Activated CD4-positive, alpha-beta T cell treated with anti-CD3 and anti-CD28 coated beads, Interleukin-2, amount 10 ng/mL, durations not matched to agents 24 days and 14 days (primary cell): ENCODE results near the gene C2orf69. TPM values are rescaled to one million over a fixed set of nuclear protein-coding genes. Genes with fewer than 3 reads are reported as not detected.

ENCODE experiments used
- DNase-seq: peaks from one replicate; pipeline ENCODE4 v3.0.0; 2022
- H3K27ac Mint-ChIP-seq: one replicate; pipeline ENCODE4 v1.8.0; 2022; ENCODE audit warnings: mild to moderate bottlenecking, mixed read lengths
- H3K27me3 Mint-ChIP-seq: one replicate; pipeline ENCODE4 v1.8.0; 2022; ENCODE audit warnings: mixed read lengths
- H3K36me3 Mint-ChIP-seq: one replicate; pipeline ENCODE4 v1.8.0; 2022; ENCODE audit warnings: low read depth, mild to moderate bottlenecking, mixed read lengths
- H3K4me1 Mint-ChIP-seq: one replicate; pipeline ENCODE4 v1.8.0; 2021; ENCODE audit warnings: mixed read lengths
- H3K4me3 Mint-ChIP-seq: one replicate; pipeline ENCODE4 v1.8.0; 2022; ENCODE audit warnings: mild to moderate bottlenecking, moderate library complexity, mixed read lengths
- H3K9me3 Mint-ChIP-seq: one replicate; pipeline ENCODE4 v1.8.0; 2021; ENCODE audit warnings: mixed read lengths
- intact Hi-C: fragments of 100-400 bp; cut with micrococcal nuclease; formaldehyde crosslinking; loops from one replicate; pipeline ENCODE4 v1.15.1; 2023
- total RNA-seq: library from RNA; stranded (reverse); gene quantifications from 2 replicates; pipeline ENCODE4 v1.2.3, GENCODE V29; 2022

Gene C2orf69
- total RNA-seq, result 17.1 and 17.4 TPM in 2 replicates

- intact Hi-C loops, result loop anchor here (1.0 to 5.0 kb wide), 4 partner anchors 44 to 615 kb away; partner anchors contain the start of genes MAIP1, SGO2, SPATS2L and TYW5
- peak within 1 kb of the TSS; percentile 97 for H3K27ac Mint-ChIP-seq
- H3K4me3 Mint-ChIP-seq, result peak within 1 kb of the TSS; percentile 99
- DNase-seq, result peak; percentile 97
- peaks cover 20% of the 10 kb centered on the region for H3K36me3 Mint-ChIP-seq
- H3K9me3 Mint-ChIP-seq, result no peaks in the 10 kb centered on the region
- peaks cover 6% of the 10 kb centered on the region for H3K27me3 Mint-ChIP-seq
- peaks cover 31% of the 10 kb centered on the region for H3K4me1 Mint-ChIP-seq
Measured at GRCh38 chr2:199911052-199911876, at the start of gene C2orf69. Gene C2orf69 (plus strand): TSS chr2:199911293. CDS start chr2:199911439, 146 bp downstream.

GRCh38 chr2:199862788-199863187 lies 48.3 kb upstream of the C2orf69 start:
- Mint-ChIP-seq H3K4me3 (no peak overlapping the region), H3K9me3 (no peaks in the 10 kb centered on the region), H3K4me1 (no peaks in the 10 kb centered on the region), H3K27ac (no peak overlapping the region), H3K36me3 (no peaks in the 10 kb centered on the region), H3K27me3 (peaks cover 47% of the 10 kb centered on the region)
- DNase-seq, result no peak
- intact Hi-C loops, result no loop called here

GRCh38 chr2:199865905-199866304 lies 45.2 kb upstream of the C2orf69 start:
- DNase-seq, result no peak
- H3K36me3 Mint-ChIP-seq, result no peaks in the 10 kb centered on the region
- H3K27ac Mint-ChIP-seq, result no peak overlapping the region
- H3K4me1 Mint-ChIP-seq, result no peaks in the 10 kb centered on the region
- H3K27me3 Mint-ChIP-seq, result peaks cover 55% of the 10 kb centered on the region
- H3K9me3 Mint-ChIP-seq, result no peaks in the 10 kb centered on the region
- H3K4me3 Mint-ChIP-seq, result no peak overlapping the region
- intact Hi-C loops, result no loop called here

GRCh38 chr2:199868431-199869226 lies 42.5 kb upstream of the C2orf69 start:
- no peak for DNase-seq
- H3K9me3 Mint-ChIP-seq, result no peaks in the 10 kb centered on the region
- peaks cover 46% of the 10 kb centered on the region for H3K27me3 Mint-ChIP-seq
- H3K4me1 Mint-ChIP-seq, result no peaks in the 10 kb centered on the region
- H3K36me3 Mint-ChIP-seq, result no peaks in the 10 kb centered on the region
- intact Hi-C loops, result no loop called here
- no peak overlapping the region for H3K27ac Mint-ChIP-seq
- H3K4me3 Mint-ChIP-seq, result no peak overlapping the region

GRCh38 chr2:199869227-199869541 lies 41.9 kb upstream of the C2orf69 start:
- Mint-ChIP-seq H3K36me3 (no peaks in the 10 kb centered on the region), H3K4me3 (no peak overlapping the region), H3K27ac (no peak overlapping the region), H3K4me1 (no peaks in the 10 kb centered on the region), H3K27me3 (peaks cover 41% of the 10 kb centered on the region), H3K9me3 (peaks cover 5% of the 10 kb centered on the region)
- no peak for DNase-seq
- intact Hi-C loops, result no loop called here

GRCh38 chr2:199869653-199870052 lies 41.4 kb upstream of the C2orf69 start:
- H3K9me3 Mint-ChIP-seq, result peaks cover 8% of the 10 kb centered on the region
- peaks cover 39% of the 10 kb centered on the region for H3K27me3 Mint-ChIP-seq
- H3K4me3 Mint-ChIP-seq, result no peak overlapping the region
- intact Hi-C loops, result no loop called here
- no peak for DNase-seq
- no peaks in the 10 kb centered on the region for H3K36me3 Mint-ChIP-seq
- no peaks in the 10 kb centered on the region for H3K4me1 Mint-ChIP-seq
- no peak overlapping the region for H3K27ac Mint-ChIP-seq

GRCh38 chr2:199870581-199870980 lies 40.5 kb upstream of the C2orf69 start:
- H3K27me3 Mint-ChIP-seq, result peaks cover 33% of the 10 kb centered on the region
- DNase-seq, result no peak
- H3K4me1 Mint-ChIP-seq, result no peaks in the 10 kb centered on the region
- H3K36me3 Mint-ChIP-seq, result no peaks in the 10 kb centered on the region
- H3K4me3 Mint-ChIP-seq, result no peak overlapping the region
- H3K9me3 Mint-ChIP-seq, result peaks cover 8% of the 10 kb centered on the region
- intact Hi-C loops, result no loop called here
- no peak overlapping the region for H3K27ac Mint-ChIP-seq

- no peaks in the 10 kb centered on the region for H3K36me3 Mint-ChIP-seq
- H3K27ac Mint-ChIP-seq, result no peak overlapping the region
- DNase-seq, result no peak
- intact Hi-C loops, result no loop called here
- H3K9me3 Mint-ChIP-seq, result peaks cover 8% of the 10 kb centered on the region
- H3K27me3 Mint-ChIP-seq, result peaks cover 15% of the 10 kb centered on the region
- H3K4me3 Mint-ChIP-seq, result no peak overlapping the region
- H3K4me1 Mint-ChIP-seq, result no peaks in the 10 kb centered on the region
Measured at GRCh38 chr2:199874209-199874608, 36.9 kb upstream of the C2orf69 start.

GRCh38 chr2:199875400-199875799 lies 35.7 kb upstream of the C2orf69 start:
- intact Hi-C loops, result no loop called here
- H3K4me3 Mint-ChIP-seq, result no peak overlapping the region
- H3K27ac Mint-ChIP-seq, result no peak overlapping the region
- peaks cover 9% of the 10 kb centered on the region for H3K27me3 Mint-ChIP-seq
- DNase-seq, result no peak
- H3K36me3 Mint-ChIP-seq, result no peaks in the 10 kb centered on the region
- H3K4me1 Mint-ChIP-seq, result no peaks in the 10 kb centered on the region
- peaks cover 8% of the 10 kb centered on the region for H3K9me3 Mint-ChIP-seq

GRCh38 chr2:199882667-199883066 lies 28.4 kb upstream of the C2orf69 start:
- Mint-ChIP-seq H3K27ac (no peak overlapping the region), H3K9me3 (peaks cover 12% of the 10 kb centered on the region), H3K36me3 (no peaks in the 10 kb centered on the region), H3K4me1 (no peaks in the 10 kb centered on the region), H3K4me3 (no peak overlapping the region), H3K27me3 (peaks cover 12% of the 10 kb centered on the region)
- intact Hi-C loops, result no loop called here
- no peak for DNase-seq

GRCh38 chr2:199883474-199884212 lies 27.4 kb upstream of the C2orf69 start:
- DNase-seq, result no peak
- Mint-ChIP-seq H3K9me3 (peaks cover 12% of the 10 kb centered on the region), H3K4me1 (no peaks in the 10 kb centered on the region), H3K36me3 (no peaks in the 10 kb centered on the region), H3K27ac (no peak overlapping the region), H3K27me3 (peaks cover 13% of the 10 kb centered on the region), H3K4me3 (no peak overlapping the region)
- intact Hi-C loops, result no loop called here

- Mint-ChIP-seq H3K4me3 (no peak overlapping the region), H3K9me3 (peaks cover 5% of the 10 kb centered on the region), H3K27ac (no peak overlapping the region), H3K36me3 (no peaks in the 10 kb centered on the region), H3K27me3 (peaks cover 30% of the 10 kb centered on the region), H3K4me1 (no peaks in the 10 kb centered on the region)
- DNase-seq, result no peak
- intact Hi-C loops, result no loop called here
Measured at GRCh38 chr2:199895406-199895805, 15.7 kb upstream of the C2orf69 start.

- no peak overlapping the region for H3K27ac Mint-ChIP-seq
- H3K9me3 Mint-ChIP-seq, result no peaks in the 10 kb centered on the region
- intact Hi-C loops, result no loop called here
- H3K4me3 Mint-ChIP-seq, result no peak overlapping the region
- H3K27me3 Mint-ChIP-seq, result peaks cover 29% of the 10 kb centered on the region
- DNase-seq, result no peak
- H3K36me3 Mint-ChIP-seq, result no peaks in the 10 kb centered on the region
- no peaks in the 10 kb centered on the region for H3K4me1 Mint-ChIP-seq
Measured at GRCh38 chr2:199896617-199897016, 14.5 kb upstream of the C2orf69 start.

- no peak overlapping the region for H3K4me3 Mint-ChIP-seq
- DNase-seq, result no peak
- no peak overlapping the region for H3K27ac Mint-ChIP-seq
- no peaks in the 10 kb centered on the region for H3K36me3 Mint-ChIP-seq
- H3K9me3 Mint-ChIP-seq, result no peaks in the 10 kb centered on the region
- intact Hi-C loops, result no loop called here
- H3K4me1 Mint-ChIP-seq, result no peaks in the 10 kb centered on the region
- peaks cover 43% of the 10 kb centered on the region for H3K27me3 Mint-ChIP-seq
Measured at GRCh38 chr2:199901942-199902341, 9.2 kb upstream of the C2orf69 start.
